Duodenal mucosa (tissue), 2 donors: ENCODE measurements around the gene PCNA.
"Not testable (repeated sequence)": the region's sequence is repeated elsewhere in the genome, so short reads cannot be mapped to it uniquely, and the experiment has no call there.

Source experiments
- H3K27ac ChIP-seq: one replicate; pipeline ENCODE4 v1.7.0; 2013; ENCODE audit warnings: low read depth, low read length
- H3K27me3 ChIP-seq, 2 donors: one replicate each; pipeline ENCODE4 v1.7.0; 2013; ENCODE audit warnings: low read length in 2 of 2, control low read depth in 1 of 2; ENCODE audit not compliant: insufficient read depth in 2 of 2, control insufficient read depth in 1 of 2
- H3K36me3 ChIP-seq, 2 donors: one replicate each; pipeline ENCODE4 v1.7.0; 2013; ENCODE audit warnings: low read length in 2 of 2, control low read depth in 1 of 2; ENCODE audit not compliant: insufficient read depth in 2 of 2, control insufficient read depth in 1 of 2
- H3K4me1 ChIP-seq, 2 donors: one replicate each; pipeline ENCODE4 v1.7.0; 2013; ENCODE audit warnings: low read length in 2 of 2, control low read depth in 1 of 2; ENCODE audit not compliant: insufficient read depth in 2 of 2, control insufficient read depth in 1 of 2
- H3K4me3 ChIP-seq, 2 donors: one replicate each; pipeline ENCODE4 v1.7.0; 2013; ENCODE audit warnings: low read length in 2 of 2, low read depth in 1 of 2
- H3K9ac ChIP-seq, 2 donors: one replicate each; pipeline ENCODE4 v1.7.0; 2013; ENCODE audit warnings: low read length in 2 of 2, low read depth in 1 of 2
- H3K9me3 ChIP-seq, 2 donors: one replicate each; pipeline ENCODE4 v1.7.0; 2013; ENCODE audit warnings: low read length in 2 of 2, control low read depth in 1 of 2; ENCODE audit not compliant: control insufficient read depth in 1 of 2

Gene PCNA

DNA sequence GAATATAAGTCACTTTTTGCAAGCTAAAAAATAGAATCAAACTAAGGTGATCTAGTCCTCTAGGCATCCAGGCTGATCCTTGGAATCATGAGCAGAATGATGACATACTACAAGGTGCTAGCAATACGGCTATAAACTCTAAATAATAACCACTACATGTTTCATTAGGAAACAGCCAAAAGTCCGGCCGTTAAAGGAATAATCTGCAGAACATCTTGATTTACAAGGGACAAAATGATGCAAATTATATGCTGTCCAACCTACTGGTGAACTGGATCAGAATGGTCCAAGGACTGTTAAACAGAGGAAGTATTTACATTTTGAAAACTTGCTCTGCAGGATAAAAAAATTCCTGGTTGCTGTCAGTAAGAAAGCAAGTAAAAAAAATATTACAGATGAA is 19.8 kb downstream of the PCNA start:
- not testable (repeated sequence) for H3K9me3 ChIP-seq, H3K27me3 ChIP-seq, H3K4me3 ChIP-seq, H3K27ac ChIP-seq, H3K9ac ChIP-seq, H3K4me1 ChIP-seq
- peaks cover 19 to 39% of the 10 kb centered on the region in 2 donors for H3K36me3 ChIP-seq

- not testable (repeated sequence) for H3K27me3 ChIP-seq, H3K4me3 ChIP-seq, H3K4me1 ChIP-seq, H3K27ac ChIP-seq, H3K9me3 ChIP-seq, H3K9ac ChIP-seq
- H3K36me3 ChIP-seq, result peaks cover 19 to 30% of the 10 kb centered on the region in 2 donors
Measured at GRCh38 chr20:5099009-5099408, 20.7 kb downstream of the PCNA start.

GRCh38 chr20:5096463-5096862 is 23.3 kb downstream of the PCNA start:
- Histone ChIP-seq H3K4me3 (no peak overlapping the region), H3K36me3 (peaks cover 10 to 16% of the 10 kb centered on the region in 2 donors), H3K27me3 (no peaks in the 10 kb centered on the region), H3K9me3 (no peaks in the 10 kb centered on the region), H3K4me1 (peaks cover 0 to 8% of the 10 kb centered on the region in 2 donors), H3K9ac (no peak overlapping the region), H3K27ac (no peak overlapping the region)

GRCh38 chr20:5095931-5096330 is 23.8 kb downstream of the PCNA start:
- H3K27me3 ChIP-seq, result no peaks in the 10 kb centered on the region
- H3K4me1 ChIP-seq, result peaks cover 2 to 8% of the 10 kb centered on the region in 2 donors
- no peak overlapping the region for H3K27ac ChIP-seq
- no peaks in the 10 kb centered on the region for H3K9me3 ChIP-seq
- H3K9ac ChIP-seq, result no peak overlapping the region
- H3K4me3 ChIP-seq, result no peak overlapping the region
- peaks cover 9 to 15% of the 10 kb centered on the region in 2 donors for H3K36me3 ChIP-seq

GRCh38 chr20:5095454-5095853 is 24.3 kb downstream of the PCNA start:
- Histone ChIP-seq H3K4me1 (peaks cover 4 to 8% of the 10 kb centered on the region in 2 donors), H3K27me3 (no peaks in the 10 kb centered on the region), H3K27ac (no peak overlapping the region), H3K36me3 (peaks cover 9 to 15% of the 10 kb centered on the region in 2 donors), H3K4me3 (no peak overlapping the region), H3K9me3 (no peaks in the 10 kb centered on the region), H3K9ac (no peak overlapping the region)

DNA sequence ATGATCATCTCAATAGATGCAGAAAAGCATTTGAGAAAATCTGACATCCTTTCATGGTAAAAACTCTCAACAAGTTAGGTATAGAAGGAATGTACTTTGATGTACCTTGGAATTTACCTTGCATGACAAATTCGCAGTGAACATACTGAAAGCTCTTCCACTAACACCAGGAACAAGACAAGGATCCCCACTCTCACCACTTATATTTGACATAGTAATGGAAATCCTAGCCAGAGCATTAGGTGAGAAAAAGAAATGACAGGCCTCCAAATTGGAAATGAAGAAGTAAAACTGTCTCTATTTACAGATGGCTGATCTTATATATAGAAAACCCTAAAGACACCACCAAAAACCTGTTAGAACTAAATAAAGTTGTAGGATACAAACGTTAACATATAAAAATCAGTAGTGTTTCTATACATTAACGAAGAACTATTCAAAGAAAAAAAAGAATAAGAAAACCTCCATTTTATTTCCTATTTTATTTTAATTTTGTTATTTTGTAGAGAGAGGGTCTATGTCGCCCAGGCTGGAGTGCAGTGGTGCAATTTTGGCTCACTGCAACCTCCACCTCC is 26.9 kb downstream of the PCNA start:
- Histone ChIP-seq H3K4me1 (peaks cover 4 to 8% of the 10 kb centered on the region in 2 donors), H3K36me3 (peaks cover 3 to 10% of the 10 kb centered on the region in 2 donors), H3K9me3 (no peaks in the 10 kb centered on the region), H3K4me3 (no peak overlapping the region), H3K27me3 (no peaks in the 10 kb centered on the region), H3K9ac (no peak overlapping the region), H3K27ac (no peak overlapping the region)

GRCh38 chr20:5091902-5092301 is 27.9 kb downstream of the PCNA start:
- Histone ChIP-seq H3K27ac (no peak overlapping the region), H3K27me3 (no peaks in the 10 kb centered on the region), H3K4me1 (peaks cover 4 to 8% of the 10 kb centered on the region in 2 donors), H3K36me3 (peaks cover 3 to 10% of the 10 kb centered on the region in 2 donors), H3K9me3 (no peaks in the 10 kb centered on the region), H3K4me3 (no peak overlapping the region), H3K9ac (no peak overlapping the region)

DNA sequence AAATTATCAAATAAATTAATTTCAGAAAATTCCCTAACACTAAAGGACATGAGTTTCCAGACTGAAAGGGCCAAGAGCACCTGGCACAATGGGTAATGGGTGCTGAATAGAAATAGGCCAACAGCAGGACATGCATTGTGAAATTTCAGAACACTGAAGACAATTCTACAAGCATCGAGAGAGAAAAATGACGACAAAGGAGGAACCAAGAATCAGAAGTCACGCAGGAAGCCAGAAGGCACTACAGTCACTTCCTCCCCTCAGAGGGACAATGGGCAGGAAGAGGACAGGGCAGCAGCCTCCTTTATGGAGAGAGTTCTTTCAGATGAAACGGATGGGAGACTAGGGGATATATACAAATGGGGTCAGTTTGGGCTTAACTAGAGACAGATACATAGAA is 29.6 kb downstream of the PCNA start:
- Histone ChIP-seq H3K27ac (no peak overlapping the region), H3K27me3 (no peaks in the 10 kb centered on the region), H3K9ac (no peak overlapping the region), H3K36me3 (no peaks in the 10 kb centered on the region), H3K4me3 (no peak overlapping the region), H3K4me1 (peaks cover 4 to 8% of the 10 kb centered on the region in 2 donors), H3K9me3 (no peaks in the 10 kb centered on the region)

DNA sequence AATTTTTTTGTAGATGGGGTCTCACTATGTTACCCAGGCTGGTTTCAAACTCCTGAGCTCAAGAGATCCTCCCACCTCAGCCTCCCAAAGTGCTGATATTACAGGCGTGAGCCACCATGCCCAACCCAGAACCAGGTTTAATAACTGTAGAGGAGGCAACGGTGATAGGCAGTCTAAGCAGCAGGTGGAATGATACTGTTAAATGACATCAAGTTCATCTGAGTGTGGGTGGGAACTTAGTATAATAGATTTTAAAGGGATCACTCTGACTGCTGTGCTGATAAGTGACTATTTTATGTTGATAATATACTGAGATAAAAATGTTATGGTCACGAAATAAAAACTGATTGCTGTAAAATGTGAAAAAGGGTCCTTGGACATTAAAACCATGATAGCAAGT is 31.1 kb downstream of the PCNA start:
- H3K36me3 ChIP-seq, result no peaks in the 10 kb centered on the region
- H3K9me3 ChIP-seq, result no peaks in the 10 kb centered on the region
- H3K4me3 ChIP-seq, result no peak overlapping the region
- no peak overlapping the region for H3K27ac ChIP-seq
- peaks cover 4 to 8% of the 10 kb centered on the region in 2 donors for H3K4me1 ChIP-seq
- H3K27me3 ChIP-seq, result no peaks in the 10 kb centered on the region
- no peak overlapping the region for H3K9ac ChIP-seq

- Histone ChIP-seq H3K9ac (no peak overlapping the region), H3K9me3 (no peaks in the 10 kb centered on the region), H3K4me3 (no peak overlapping the region), H3K36me3 (no peaks in the 10 kb centered on the region), H3K4me1 (no peaks in the 10 kb centered on the region), H3K27ac (no peak overlapping the region), H3K27me3 (no peaks in the 10 kb centered on the region)
Measured at GRCh38 chr20:5085380-5085779, 34.4 kb downstream of the PCNA start.
